Breast epithelium (tissue), 4 donors: ENCODE data around the gene SIAH1. TPM values are rescaled to one million over a fixed set of nuclear protein-coding genes. Genes with fewer than 3 reads are reported as not detected.
"Not testable (repeated sequence)": the region's sequence is repeated elsewhere in the genome, so short reads cannot be mapped to it uniquely, and the experiment has no call there.

Experiments
- DNase-seq, 2 donors: peaks; one replicate each; pipeline ENCODE4 v3.0.0-alpha.2; 2019; ENCODE audit warnings: low spot score in 2 of 2
- H3K27ac ChIP-seq, 2 donors: fragments of 200-600 bp; sonication (generic) in 1 of 2; one replicate each; pipeline ENCODE4 v1.5.1; 2016 to 2019; ENCODE audit warnings: mild to moderate bottlenecking in 1 of 2
- H3K27me3 ChIP-seq, 2 donors: fragments of 200-600 bp; sonication (generic) in 1 of 2; one replicate each; pipeline versions ENCODE4 v1.5.1 to v1.6.0; 2017 to 2019; ENCODE audit warnings: control low read depth in 1 of 2, mild to moderate bottlenecking in 1 of 2
- H3K36me3 ChIP-seq: fragments of 200-600 bp; one replicate; pipeline ENCODE4 v1.5.1; 2019
- H3K4me1 ChIP-seq, 2 donors: fragments of 200-600 bp; sonication (generic); one replicate each; pipeline ENCODE4 v1.5.1; 2016 to 2019; ENCODE audit warnings: control low read depth in 1 of 2
- H3K4me3 ChIP-seq, 3 donors: fragments of 200-600 bp; sonication (generic); 1 replicate in 2 of 3; 2 replicates in 1 of 3; pipeline ENCODE4 v1.5.1; 2016 to 2019; ENCODE audit warnings: mild to moderate bottlenecking in 3 of 3, moderate library complexity in 2 of 3
- H3K9me3 ChIP-seq, 2 donors: fragments of 200-600 bp; sonication (generic) in 1 of 2; one replicate each; pipeline ENCODE4 v1.5.1; 2016 to 2019; ENCODE audit warnings: control low read depth in 1 of 2
- CTCF ChIP-seq, 3 donors: fragments of 450-650 bp; IDR thresholded peaks; one replicate each; pipeline ENCODE4 v1.5.1; 2016 to 2017; ENCODE audit warnings: antibody characterized with exemption in 3 of 3, mild to moderate bottlenecking in 3 of 3, moderate library complexity in 3 of 3
- POLR2A ChIP-seq: fragments of 450-650 bp; IDR thresholded peaks from one replicate; pipeline ENCODE4 v1.6.1; 2016; ENCODE audit warnings: antibody characterized with exemption, mild to moderate bottlenecking, moderate library complexity
- POLR2AphosphoS5 ChIP-seq, 3 donors: sonication (generic); formaldehyde crosslinking; IDR thresholded peaks; one replicate each; pipeline ENCODE4 v1.6.1; 2017; ENCODE audit warnings: antibody characterized with exemption in 3 of 3
- intact Hi-C: fragments of 100-400 bp; cut with DNase I; formaldehyde crosslinking; loops from one replicate; pipeline ENCODE4 v1.15.1; 2023; ENCODE audit warnings: low total_unique reads
- total RNA-seq, 3 donors: library from RNA; depleted of rRNA; stranded (reverse); fragments of >200 nt; gene quantifications; one replicate each; pipeline ENCODE4 v1.1.0, GENCODE V29; 2016

SIAH1 gene
- total RNA-seq, 3 donors from 2014 or later = 36.2 to 45.2 (median 44.2) TPM

GRCh38 chr16:48405907-48406306 is 20.7 kb upstream of the SIAH1 start:
- no peak overlapping the region for H3K27ac ChIP-seq
- no peak for DNase-seq
- no peaks in the 10 kb centered on the region for H3K4me1 ChIP-seq
- TF ChIP-seq CTCF (IDR thresholded peaks at IDR 0.05) (no peak), POLR2AphosphoS5 (IDR thresholded peaks at IDR 0.05) (no peak), POLR2A (no peak)
- intact Hi-C loops = no loop called here
- H3K36me3 ChIP-seq = no peaks in the 10 kb centered on the region
- no peaks in the 10 kb centered on the region for H3K27me3 ChIP-seq
- H3K9me3 ChIP-seq = no peaks in the 10 kb centered on the region
- no peak overlapping the region for H3K4me3 ChIP-seq

- H3K4me1 ChIP-seq = no peaks in the 10 kb centered on the region
- H3K9me3 ChIP-seq = no peaks in the 10 kb centered on the region
- no peaks in the 10 kb centered on the region for H3K36me3 ChIP-seq
- TF ChIP-seq POLR2A = no peak
- TF ChIP-seq POLR2AphosphoS5 (IDR thresholded peaks at IDR 0.05) = no peak
- no peak for TF ChIP-seq CTCF (IDR thresholded peaks at IDR 0.05)
- no peak overlapping the region for H3K4me3 ChIP-seq
- DNase-seq = no peak
- intact Hi-C loops = no loop called here
- H3K27ac ChIP-seq = no peak overlapping the region
- no peaks in the 10 kb centered on the region for H3K27me3 ChIP-seq
These were observed 19.9 kb upstream of the SIAH1 start for GRCh38 chr16:48405153-48405552.

- H3K27ac ChIP-seq, intact Hi-C loops, H3K4me3 ChIP-seq, H3K36me3 ChIP-seq, H3K27me3 ChIP-seq, DNase-seq, H3K4me1 ChIP-seq, H3K9me3 ChIP-seq: not testable (repeated sequence)
These were observed 17.3 kb upstream of the SIAH1 start for GRCh38 chr16:48402547-48402946.

GRCh38 chr16:48395375-48395774 is 10.2 kb upstream of the SIAH1 start:
- intact Hi-C loops = no loop called here
- no peaks in the 10 kb centered on the region for H3K4me1 ChIP-seq
- H3K36me3 ChIP-seq = no peaks in the 10 kb centered on the region
- no peak overlapping the region for H3K4me3 ChIP-seq
- DNase-seq = no peak
- no peak overlapping the region for H3K27ac ChIP-seq
- TF ChIP-seq POLR2A (no peak), POLR2AphosphoS5 (IDR thresholded peaks at IDR 0.05) (no peak), CTCF (IDR thresholded peaks at IDR 0.05) (no peak)
- H3K9me3 ChIP-seq = no peaks in the 10 kb centered on the region
- H3K27me3 ChIP-seq = no peaks in the 10 kb centered on the region

- Histone ChIP-seq H3K4me1 (no peaks in the 10 kb centered on the region), H3K27ac (peak overlapping the region; percentile 65 to 89), H3K36me3 (no peaks in the 10 kb centered on the region), H3K27me3 (no peaks in the 10 kb centered on the region), H3K9me3 (no peaks in the 10 kb centered on the region), H3K4me3 (no peak overlapping the region)
- DNase-seq = no peak
- intact Hi-C loops = no loop called here
- no peak for TF ChIP-seq POLR2AphosphoS5 (IDR thresholded peaks at IDR 0.05)
- no peak for TF ChIP-seq POLR2A
- TF ChIP-seq CTCF (IDR thresholded peaks at IDR 0.05) = no peak
These were observed 9.1 kb upstream of the SIAH1 start for GRCh38 chr16:48394355-48394703.
